Ramos (cell line): ENCODE data around the gene RABGEF1.
"Not testable (repeated sequence)": the region's sequence is repeated elsewhere in the genome, so short reads cannot be mapped to it uniquely, and the experiment has no call there.

Experiments
- in situ Hi-C: fragments of 300-500 bp; cut with MboI; formaldehyde crosslinking; loops from one replicate; pipeline ENCODE4 v1.14.3; 2022; ENCODE audit warnings: low sequenced_read_pairs; ENCODE audit not compliant: unreplicated experiment

The RABGEF1 gene

DNA sequence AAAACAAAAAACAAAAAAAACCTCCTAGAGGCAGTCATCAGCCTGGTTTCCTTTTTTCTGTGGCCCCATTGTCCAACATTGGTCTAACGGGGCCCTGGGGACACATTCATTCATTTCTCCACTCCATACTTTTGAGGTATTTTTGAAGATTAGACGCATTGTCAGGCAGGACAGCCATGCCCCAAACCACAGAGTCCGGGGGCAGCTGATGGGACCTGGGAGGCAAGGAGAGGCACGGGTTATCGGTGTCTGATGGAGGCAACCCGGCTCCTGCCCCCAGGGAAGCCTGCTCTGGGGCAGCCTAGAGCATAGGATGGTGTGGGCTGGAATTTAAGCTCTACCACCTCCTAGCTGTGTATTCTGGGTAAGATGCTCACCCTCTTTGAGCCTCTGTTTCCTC, 6.5 kb upstream of the RABGEF1 start:
- in situ Hi-C loops = no loop called here

DNA sequence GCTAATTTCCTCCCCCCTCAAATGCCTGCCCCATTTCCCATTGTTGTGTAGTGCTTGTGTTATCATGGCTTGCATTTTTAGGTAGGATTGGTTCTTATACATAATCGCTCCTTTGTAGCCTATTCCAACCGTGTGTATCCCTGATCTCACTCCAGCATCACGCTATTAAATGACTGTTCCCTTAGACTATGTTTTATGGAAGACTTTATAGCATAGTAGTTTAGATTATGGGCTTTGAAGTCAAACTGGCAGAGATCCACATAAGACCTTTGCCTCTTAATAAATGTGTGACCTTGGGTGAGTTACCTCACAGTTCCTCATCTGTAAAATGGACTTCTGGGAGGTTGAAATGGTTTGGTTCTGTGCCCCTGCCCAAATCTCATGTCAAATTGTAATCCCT, 5.4 kb upstream of the RABGEF1 start:
- in situ Hi-C loops = no loop called here

- in situ Hi-C loops = no loop called here
Measured at GRCh38 chr7:66735850-66736249, 4.7 kb upstream of the RABGEF1 start.

DNA sequence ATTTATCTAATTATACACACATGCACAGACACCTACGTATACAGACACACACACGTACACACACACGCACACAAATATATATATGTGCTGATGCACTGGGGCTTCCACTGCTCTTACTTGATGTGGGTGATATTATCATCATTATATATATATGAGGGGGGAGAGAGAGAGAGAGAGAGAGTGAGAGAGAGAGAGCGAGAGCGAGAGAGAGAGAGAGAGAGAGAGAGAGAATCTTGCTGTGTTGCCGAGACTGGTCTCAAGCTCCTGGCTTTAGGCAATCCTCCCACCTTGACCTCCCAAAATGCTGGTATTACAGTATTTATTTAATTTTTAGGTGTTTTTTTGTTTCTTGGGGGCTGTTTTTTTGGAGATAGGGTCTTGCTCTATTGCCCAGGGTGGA, 3.6 kb upstream of the RABGEF1 start:
- in situ Hi-C loops = no loop called here

GRCh38 chr7:66737667-66738066, 2.9 kb upstream of the RABGEF1 start:
- in situ Hi-C loops = no loop called here

DNA sequence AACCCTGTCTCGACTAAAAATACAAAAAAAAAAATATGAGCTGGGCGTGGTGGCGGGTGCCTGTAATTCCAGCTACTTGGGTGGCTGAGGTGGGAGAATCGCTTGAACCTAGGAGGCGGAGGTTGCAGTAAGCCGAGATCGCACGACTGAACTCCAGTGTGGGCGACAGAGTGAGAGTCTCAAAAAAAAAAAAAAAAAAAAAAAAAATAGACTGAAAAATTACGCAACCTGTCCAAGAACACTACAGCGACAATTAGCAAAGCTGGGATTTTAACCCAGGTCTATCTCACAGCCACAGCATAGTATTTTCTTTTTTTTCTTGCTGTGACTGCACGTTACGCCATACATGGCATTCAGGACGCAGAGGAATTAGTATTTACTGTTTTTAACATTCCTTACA, 1.1 kb upstream of the RABGEF1 start:
- in situ Hi-C loops = no loop called here

GRCh38 chr7:66739953-66740301, 606 bp upstream of the RABGEF1 start:
- in situ Hi-C loops = no loop called here

DNA sequence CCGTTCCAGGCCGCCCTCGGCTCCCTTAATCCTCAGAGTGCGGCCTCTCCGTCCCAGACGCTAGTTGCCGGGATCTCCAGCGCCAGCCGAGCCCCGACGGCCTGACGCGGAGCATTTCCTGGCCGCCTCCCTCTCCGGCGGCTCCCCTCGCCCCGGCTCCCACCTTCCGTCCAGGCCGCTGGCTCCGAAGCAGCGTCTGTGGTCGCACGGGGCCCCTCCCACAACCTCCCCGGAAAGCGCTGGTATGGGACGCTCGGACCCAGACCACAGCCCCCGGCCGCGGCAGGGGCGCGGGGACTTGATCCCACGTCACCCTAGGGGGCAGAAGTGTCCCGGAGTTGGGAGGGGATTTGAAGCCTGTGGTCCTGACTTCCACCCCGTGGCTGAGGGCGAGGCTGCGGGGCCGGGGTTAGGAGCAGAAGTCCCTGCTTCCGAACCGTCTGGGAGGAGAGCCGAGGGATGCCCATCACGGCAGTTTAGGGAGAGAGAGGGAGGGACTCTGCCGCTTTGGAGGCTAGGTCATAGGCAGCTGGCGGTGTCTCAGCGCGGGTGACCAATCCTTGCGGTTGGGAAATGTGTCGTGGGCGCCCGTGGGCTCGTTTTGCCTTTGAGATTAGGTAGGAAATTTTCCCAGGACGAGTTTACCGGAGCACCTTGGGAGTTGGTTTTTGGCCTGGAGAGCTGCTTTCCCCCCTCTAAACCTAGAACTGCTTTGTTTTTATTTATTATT, 612 bp downstream of the RABGEF1 start:
- in situ Hi-C loops = not testable (repeated sequence)

GRCh38 chr7:66741710-66742049, 1.1 kb downstream of the RABGEF1 start:
- in situ Hi-C loops = no loop called here

GRCh38 chr7:66742298-66742697, 1.8 kb downstream of the RABGEF1 start:
- in situ Hi-C loops = not testable (repeated sequence)

DNA sequence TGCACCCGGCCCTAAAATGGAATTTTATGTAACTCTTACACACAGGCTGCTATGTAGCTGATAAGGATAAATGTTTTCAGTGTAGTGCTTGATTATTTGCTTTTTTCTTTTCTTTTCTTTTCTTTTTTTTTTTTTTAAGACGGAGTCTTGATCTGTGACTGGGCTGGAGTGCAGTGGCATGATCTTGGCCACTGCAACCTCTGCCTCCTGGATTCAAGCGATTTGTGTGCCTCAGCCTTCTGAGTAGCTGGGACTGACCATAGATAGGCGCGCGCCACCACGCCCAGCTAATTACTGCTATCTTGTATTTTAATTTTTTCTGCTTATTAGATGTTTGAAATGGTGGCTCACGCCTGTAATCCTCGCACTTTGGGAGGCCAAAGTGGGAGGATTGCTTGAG, 3.4 kb downstream of the RABGEF1 start:
- in situ Hi-C loops = no loop called here

DNA sequence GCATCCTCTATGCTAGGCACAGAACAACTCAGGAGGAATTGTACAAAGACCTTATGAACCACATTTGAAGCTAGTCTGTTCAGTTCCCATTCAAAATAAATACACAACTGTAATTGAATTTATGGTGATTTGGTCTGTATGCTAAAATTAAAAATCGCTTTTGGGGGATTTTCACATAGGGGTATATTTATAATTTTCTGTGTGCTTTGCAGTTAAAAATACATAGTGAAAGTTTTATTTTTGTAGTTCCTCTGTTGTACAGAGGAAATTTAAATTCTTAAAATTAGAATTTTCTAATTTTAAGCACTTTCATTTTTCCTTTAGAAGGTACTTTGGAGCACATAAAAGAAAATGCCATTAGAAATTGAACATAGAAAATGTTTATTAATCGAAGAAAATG, 6.9 kb downstream of the RABGEF1 start:
- in situ Hi-C loops = no loop called here

- in situ Hi-C loops = no loop called here
Measured at GRCh38 chr7:66747881-66748511, 7.5 kb downstream of the RABGEF1 start.

GRCh38 chr7:66748791-66749190, 8.3 kb downstream of the RABGEF1 start:
- in situ Hi-C loops = no loop called here

- in situ Hi-C loops = no loop called here
Measured at GRCh38 chr7:66751945-66752344, 11.4 kb downstream of the RABGEF1 start.

- in situ Hi-C loops = no loop called here
Measured at GRCh38 chr7:66754541-66754940, 14.0 kb downstream of the RABGEF1 start.

GRCh38 chr7:66755059-66755458, 14.5 kb downstream of the RABGEF1 start:
- in situ Hi-C loops = not testable (repeated sequence)

GRCh38 chr7:66756227-66756626, 15.7 kb downstream of the RABGEF1 start:
- in situ Hi-C loops = not testable (repeated sequence)

- in situ Hi-C loops = no loop called here
Measured at GRCh38 chr7:66756889-66757288, 16.4 kb downstream of the RABGEF1 start.

- in situ Hi-C loops = no loop called here
Measured at GRCh38 chr7:66757939-66758338, 17.4 kb downstream of the RABGEF1 start.

GRCh38 chr7:66758950-66759628, 18.6 kb downstream of the RABGEF1 start:
- in situ Hi-C loops = no loop called here

DNA sequence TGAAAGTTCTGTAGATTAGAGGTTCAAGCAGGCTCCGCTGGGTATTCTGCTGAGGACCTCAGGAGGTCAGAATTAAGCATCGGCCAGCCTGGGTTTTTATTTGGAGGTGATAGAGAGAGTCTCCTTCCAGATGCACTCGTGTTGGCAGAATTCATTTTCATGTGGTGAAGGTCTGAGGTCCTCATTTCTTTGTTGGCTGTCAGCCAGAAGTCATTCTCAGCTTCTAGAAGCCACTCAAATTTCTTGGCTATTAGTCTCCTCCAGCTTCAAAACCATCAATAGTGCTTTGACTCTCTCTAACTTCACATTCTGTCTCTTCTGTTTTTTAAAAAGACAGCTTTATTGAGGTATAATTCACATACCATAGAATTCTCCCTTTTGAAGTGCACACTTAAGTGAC, 22.6 kb downstream of the RABGEF1 start:
- in situ Hi-C loops = not testable (repeated sequence)
